T-helper 9 cell (primary cell): ENCODE measurements around the gene TINAGL1.

Source experiments
- DNase-seq: peaks from one replicate; pipeline ENCODE4 v3.0.0-alpha.2; 2020

The TINAGL1 gene

DNA sequence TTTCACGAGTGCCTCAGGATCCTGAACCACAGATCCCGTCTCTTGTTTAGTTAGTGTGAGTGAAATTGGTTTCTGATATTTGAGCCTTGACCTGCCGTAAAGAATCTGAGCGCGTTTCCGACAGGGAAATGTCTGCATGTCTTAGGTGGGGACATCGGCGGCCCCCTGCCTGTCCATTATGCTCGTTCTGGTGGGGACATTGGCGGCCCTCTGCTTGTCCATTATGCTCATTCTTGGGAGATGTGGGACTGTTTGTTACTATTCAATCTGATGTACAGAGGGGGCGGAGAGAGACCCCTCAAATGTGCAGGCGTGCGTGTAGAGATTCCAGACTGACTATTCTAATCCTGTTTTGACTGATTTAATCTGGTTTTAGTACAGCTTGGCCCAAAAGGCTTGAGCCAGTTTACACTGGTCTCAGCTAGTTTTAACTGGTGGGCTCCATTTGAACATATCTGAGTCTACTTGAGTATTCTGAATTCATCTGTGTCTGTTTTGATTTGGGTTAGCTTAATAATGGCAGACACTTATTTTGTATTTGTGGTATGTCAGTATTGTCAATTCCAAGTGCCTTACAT is 6.6 kb upstream of the TINAGL1 start:
- no peak for DNase-seq

DNA sequence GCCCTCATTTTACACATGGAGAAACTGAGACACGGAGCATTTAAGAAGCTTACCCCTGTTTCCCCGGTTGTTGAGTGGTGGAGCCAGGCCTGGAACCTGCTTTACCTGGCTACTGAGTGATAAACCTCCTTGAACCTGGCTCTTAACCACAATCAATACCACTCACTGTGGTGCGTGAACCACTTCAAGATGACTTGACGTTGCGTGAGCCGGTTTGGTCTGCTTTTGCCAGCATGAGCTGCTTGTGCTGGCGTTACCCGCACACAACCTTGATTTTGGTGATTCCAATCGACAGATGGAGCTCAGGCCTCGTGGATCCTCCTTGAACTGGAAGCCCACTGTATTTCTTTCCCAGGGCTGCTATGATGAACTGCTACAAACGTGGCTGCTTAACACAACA is 6.1 kb upstream of the TINAGL1 start:
- no peak for DNase-seq

DNA sequence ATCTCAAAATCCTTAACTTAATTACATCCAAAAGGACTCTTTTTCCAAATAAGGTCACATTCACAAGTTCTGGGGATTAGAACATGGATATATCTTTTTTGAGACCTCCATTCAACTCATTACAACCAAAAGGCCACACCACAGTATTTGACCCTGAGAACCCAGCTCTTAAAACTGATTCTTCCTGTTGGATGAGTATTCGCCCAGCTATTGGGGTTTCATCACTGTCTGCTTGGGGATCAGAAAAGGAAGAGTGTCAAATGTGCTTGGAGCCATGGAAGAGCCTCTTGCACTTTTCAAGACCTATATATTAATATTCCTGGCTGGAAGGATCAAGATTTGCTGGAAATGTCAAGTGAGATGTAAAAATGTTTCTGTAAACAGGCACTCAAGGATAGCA is 5.4 kb upstream of the TINAGL1 start:
- no peak for DNase-seq

DNA sequence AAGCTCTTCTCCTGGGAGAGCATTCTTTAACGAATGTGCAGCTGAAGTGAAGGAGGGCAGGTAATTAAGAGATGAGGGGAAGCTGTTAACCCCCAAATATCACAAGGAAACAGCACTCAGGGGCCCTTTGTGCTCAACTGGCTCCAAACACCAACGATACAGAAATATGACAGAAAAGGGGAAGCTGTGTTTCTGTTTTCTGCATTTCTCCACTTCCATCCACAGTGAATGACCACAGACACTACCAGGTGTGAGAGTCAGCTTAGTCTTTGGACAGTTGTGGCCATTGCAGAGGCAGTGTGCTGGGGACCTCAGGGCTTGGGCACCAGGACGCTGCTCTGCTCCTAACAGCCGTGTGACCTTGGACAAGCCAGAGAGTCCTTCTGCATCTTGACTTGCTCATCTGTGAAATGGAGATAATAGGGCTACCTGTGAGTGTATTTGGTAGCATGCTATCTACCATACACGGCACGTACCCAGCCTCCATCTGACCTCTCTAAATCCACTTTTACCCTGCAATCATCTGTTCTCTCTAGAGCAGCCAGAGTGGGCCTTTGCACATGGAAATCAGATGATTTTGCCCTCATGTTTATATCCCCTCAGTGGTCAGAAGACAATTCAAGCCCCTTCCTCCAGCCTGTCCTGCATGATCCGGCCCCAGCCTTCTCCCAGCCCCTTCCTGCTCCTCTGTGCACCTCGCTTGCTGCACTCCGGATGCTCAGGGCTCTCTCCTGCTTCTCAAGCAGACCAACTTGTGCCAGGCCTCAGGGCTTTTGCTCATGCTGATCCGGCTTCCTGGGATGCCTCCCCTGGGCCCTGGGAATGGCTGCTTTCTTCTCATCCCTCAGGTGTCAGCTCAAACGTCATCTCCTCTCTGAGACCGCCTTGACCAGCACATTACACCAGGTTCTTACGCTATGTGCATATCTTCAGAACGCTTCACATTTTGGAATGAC is 4.7 kb upstream of the TINAGL1 start:
- DNase-seq: no peak

DNA sequence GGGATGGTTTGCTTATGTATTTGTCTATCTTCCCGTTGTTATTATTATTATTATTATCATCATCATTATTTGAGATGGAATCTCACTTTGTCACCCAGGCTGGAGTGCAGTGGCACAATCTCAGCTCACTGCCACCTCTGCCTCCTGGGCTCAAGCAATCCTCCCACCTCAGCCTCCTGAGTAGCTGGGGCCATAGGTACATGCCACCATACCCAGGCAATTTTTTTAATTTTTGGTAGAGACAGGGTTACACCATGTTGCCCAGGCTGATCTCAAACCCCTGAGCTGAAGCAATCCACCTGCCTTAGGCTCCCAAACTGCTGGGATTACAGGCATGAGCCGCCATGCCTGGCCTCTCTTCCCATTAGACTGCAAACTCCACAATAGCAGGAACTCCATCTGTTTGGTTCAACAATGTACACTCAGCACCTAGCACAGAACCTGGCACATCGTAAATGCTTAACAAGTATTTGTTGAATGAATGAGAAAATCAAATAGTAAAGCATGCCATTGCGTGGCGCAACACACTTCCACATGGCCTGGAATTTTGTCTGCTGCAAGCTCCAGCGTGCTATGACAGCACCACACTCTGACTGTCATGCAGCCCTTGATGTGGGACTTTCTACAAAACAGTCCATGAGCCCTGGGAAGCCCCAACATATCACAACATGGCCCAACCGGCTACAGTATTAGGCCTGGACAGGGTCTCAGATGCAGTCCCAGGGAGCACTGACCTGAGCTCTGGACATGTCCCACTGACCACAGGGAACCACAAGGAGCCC is 3.8 kb upstream of the TINAGL1 start:
- no peak for DNase-seq

DNA sequence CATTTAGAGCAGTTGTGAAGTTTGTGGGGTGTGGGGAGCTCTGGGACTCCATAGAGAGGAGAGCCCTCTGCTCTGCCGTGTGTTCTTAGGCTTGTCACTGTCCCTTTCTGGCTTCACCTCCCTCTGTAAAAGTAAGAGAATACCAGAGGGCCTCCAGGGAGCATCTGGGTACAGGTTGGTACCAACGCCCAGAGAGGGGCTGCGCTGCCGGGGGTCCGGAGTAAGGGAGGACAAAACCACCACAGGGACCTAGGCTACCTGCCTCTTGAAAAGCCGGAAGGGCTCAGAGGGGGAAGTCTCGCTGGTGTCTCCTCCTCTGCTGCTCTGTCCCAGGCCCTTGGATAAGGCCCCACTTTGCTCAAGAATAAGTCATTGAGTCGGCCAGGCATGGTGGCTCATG is 3.1 kb upstream of the TINAGL1 start:
- DNase-seq: no peak

DNA sequence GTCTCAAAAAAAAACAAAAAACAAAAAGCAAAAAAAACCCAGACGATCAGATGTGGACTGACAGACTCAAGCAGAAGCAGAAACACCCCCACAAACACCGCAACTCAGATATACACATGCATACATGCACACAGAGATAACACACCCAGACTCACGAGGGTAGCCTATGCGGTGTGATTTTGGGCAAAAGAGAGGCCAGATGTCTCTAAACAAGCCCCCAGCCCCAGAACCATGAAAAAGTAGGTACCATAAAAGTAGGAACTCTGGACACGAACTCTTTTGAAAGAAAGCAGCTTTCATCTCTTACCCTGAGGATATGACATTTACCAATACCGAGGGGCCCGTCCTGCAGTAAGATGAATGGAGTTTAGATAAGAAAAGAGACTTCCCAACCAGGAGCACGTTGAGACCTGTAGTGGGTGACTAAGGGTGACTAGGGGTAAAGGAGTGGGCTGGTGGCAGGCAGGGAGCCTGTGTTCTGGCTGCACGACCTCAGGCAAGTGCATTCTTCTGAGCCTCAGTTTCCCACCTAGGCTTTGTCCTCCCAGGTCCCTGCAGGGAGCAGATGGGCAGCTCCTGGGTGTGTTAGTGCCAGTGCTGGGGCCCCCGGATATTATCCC is 1.5 kb upstream of the TINAGL1 start:
- no peak for DNase-seq

DNA sequence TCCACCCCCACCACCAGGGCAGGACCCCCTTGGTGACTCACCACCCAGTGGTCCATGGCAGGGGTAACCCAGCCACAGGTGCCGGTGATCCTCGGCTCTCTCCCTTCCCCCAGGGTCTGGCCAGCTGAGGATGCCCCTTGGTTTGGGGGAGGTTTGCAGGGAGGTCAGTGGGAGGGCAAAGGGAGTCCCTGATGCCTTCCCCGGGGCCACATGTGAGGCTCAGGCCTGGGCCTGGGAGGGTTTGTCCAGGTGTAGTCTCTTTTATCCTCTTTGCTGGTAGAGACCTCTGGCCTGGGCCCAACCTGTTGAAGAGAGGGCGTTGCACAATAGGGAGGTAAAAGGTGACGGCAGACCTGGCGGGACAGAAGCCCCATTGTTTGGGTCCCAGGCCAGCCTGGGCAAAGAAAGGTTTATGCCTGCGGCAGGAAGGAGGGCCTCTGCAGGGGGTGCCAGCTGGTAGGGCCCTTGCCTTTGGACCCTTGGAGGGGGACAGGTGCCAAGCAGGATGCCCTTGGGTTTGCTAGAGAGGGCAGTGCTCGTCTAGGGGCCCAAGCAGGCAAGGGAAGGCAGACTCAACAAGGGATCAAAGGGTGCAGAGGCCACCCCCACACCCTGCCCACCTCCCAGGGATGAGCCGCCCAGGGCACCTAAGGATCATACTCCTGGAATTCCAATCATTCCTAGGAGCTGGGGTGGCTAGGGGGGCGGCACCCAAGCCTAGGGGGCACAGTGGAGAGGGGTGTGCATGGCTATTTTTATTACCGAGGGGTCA is 760 bp upstream of the TINAGL1 start:
- DNase-seq: no peak

DNA sequence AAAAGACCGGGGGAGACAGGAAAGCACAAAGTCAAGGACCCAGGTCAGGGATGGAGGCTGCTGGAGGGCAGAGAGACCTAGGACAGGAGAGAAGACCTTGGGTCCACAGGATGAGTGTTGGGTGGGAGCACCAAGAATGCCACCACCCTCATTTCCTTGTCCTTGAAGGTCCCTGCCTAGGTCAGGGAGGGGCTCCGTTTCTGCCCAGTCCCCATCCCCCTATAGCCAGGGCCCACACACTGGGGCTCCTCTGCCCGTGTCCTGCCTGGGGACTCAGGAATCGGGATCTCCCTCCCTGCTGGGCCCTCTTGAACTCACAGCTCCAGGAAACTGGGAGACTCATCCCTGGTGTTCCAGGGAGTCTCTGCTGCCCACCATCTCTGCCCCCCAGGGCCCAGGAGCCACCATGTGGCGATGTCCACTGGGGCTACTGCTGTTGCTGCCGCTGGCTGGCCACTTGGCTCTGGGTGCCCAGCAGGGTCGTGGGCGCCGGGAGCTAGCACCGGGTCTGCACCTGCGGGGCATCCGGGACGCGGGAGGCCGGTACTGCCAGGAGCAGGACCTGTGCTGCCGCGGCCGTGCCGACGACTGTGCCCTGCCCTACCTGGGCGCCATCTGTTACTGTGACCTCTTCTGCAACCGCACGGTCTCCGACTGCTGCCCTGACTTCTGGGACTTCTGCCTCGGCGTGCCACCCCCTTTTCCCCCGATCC is 584 bp downstream of the TINAGL1 start:
- DNase-seq: no peak

DNA sequence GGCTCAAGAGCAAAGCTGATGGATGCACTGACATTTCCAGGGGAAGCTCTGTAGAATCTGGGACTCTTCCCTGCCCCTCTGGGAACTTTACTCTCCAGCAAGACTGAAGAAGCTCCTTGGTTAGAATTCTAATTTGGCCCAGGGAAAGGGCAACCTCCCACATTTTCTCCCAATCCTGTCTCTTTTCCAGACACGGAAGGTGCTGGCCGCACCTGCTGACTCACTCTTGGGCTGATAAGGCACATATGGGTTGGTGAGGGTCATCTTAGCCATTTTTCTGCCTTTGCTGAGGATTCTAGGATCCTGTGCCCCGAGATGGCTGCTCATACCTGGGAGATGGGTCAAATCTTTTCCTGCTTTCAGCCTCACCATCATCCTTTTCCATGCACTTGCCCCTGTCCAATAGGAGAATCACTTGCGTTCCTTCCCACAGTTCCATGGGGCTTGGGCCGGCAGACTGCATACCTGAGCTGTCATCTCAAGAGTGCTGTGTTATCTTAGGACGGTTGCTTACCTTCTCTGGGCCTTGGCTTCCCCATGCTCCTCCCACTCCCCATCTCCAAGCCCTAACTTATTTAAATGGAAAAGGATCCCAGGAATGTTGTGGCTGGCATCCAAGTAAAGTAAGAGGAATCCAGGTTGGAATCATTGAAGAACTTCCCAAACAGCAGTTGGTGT is 1.3 kb downstream of the TINAGL1 start:
- DNase-seq: no peak

DNA sequence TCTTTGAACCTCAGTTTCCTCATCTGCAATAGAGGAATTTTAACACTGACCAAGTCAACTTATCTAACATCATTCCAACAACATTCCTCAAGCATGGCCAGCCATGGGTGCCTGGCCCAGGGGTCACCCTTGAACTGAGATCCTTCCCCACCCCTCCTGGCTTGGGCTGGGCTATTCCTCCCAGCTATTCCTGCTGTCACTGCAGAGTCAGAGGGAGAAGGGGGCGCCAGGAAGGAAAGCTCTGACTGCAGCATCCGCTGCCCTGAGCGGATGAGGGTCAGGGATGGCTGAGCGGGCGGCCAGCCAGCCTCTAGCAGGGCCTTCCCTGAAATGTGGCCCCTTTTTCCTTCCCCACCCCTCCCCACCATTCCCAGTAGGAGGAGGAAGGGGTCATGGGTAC is 3.1 kb downstream of the TINAGL1 start:
- DNase-seq: no peak

DNA sequence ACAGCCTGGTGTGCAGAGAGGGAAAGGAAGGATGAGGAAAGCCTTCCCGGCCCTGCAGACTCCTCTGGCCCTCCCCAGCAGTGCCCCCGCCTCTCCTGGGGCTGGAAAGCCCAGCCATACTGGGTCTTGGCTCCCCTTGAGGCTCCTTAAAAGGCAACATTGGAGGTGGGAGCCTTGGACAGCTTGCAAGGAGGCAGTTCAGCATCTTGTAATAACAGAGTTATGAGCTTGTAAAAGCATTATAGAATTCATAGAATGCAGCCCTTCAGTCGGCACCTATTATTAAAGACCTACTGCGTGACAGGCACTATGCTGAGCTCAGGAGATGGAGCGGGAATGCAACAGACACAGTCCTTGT is 4.2 kb downstream of the TINAGL1 start:
- no peak for DNase-seq

DNA sequence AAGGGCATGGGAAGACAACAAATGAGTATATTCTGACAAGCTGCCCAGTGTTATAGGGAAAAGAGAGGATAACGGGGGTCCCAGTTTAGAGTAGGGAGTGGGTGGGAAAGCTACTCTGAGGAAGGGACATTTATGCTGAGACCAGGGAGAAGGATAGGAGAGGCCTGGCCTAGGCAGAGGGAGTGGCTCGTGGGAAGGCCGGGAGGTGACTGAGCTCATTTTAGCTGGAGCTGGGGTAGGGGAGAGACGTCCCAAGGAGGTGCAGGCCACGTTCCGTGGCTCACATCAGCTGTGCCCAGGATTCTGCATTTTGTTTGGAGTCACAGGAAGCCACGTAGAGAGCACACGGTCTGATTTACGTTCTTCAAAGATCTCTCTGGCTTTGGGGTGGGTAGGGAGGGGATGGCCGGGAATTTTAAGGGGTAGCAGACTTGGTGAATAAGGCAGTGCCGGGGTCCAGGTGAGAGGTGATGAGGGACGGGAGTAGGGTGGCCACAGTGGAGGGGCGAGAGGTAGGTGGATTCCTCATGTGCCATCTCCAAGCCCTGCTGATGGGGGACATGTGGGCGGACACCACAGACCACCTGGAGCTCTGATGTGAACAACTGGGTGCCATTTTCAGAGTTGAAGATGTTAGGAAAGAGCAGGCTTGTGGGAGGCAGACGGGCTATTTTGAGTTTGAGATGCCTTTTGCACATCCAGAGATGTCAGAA is 4.7 kb downstream of the TINAGL1 start:
- no peak for DNase-seq

DNA sequence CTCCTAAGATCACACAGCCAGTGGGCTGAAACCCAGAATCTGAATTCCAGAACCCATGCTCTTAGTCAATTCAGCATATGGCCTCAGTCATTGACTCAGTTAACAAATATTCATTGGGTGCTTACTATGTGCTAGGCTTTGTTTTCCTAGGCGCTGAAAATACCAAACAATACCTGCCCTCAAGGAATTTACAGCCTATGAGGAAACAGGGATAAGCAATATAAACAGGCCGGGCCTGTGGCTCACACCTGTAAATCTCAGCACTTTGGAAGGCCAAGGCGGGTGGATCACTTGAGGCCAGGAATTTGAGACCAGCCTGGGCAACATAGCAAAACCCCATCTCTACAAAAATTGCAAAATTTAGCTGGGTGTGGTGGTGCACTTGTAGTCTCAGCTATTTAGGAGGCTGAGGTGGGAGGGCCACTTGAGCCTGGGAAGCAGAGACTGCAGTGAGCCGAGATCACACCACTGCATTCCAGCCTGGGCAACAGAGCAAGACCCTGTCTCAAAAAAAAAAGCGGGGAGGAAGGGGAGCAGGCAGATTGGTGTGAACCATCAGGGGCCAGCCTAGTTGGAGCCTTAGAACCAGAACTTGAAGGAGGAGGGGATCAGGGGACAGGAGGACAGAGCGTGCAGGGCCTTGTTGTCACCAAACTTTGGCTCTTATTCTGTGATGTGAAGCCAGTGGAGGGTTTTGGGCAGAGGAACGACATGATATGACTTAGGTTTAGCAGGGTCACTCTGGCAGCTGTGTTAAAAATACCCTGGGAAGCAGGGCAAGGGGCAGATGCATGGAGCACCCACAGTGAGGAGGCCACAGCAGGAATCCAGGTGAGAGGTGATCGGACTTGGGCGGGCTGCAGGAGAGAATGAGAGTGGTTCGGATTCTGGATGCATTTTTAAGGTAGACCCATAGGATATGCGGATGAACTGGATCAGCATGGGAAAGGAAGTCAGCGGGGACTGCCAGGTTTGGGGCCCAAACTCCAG is 5.8 kb downstream of the TINAGL1 start:
- DNase-seq: no peak

DNA sequence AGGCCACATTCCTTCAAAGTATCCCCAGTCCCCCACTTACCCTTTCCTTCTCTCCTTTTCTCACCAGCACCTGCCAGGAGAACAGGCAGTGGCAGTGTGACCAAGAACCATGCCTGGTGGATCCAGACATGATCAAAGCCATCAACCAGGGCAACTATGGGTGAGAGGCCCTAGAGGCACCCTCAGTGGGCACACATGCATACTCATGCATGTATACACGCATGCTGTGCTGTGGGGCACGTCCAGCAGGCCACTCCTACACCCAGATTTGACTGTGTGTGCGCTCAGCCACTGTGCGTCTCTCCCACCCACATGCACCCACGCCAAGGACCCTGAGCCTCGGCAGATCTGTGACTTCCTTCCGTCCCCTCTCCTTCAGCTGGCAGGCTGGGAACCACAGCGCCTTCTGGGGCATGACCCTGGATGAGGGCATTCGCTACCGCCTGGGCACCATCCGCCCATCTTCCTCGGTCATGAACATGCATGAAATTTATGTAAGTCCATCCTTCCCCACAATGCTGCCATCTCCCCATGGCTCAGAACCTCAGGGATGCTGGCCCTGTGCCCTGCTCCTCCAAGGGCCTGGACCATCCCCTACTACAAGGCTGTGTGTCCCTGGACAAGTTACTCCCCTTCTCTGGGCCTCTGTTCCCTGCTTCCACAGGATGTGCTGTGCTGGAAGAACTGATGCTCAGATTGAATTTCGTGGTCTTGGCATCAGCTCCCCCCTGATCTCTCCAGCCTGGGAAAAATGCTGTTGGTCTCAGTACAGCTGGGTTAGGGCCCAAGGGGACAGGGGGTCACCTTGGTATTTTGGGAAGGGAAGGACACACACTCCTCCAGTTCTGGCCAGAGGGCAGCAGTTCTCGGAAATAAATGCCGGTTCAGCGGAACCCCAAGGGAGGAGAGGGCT is 7.0 kb downstream of the TINAGL1 start:
- DNase-seq: no peak

DNA sequence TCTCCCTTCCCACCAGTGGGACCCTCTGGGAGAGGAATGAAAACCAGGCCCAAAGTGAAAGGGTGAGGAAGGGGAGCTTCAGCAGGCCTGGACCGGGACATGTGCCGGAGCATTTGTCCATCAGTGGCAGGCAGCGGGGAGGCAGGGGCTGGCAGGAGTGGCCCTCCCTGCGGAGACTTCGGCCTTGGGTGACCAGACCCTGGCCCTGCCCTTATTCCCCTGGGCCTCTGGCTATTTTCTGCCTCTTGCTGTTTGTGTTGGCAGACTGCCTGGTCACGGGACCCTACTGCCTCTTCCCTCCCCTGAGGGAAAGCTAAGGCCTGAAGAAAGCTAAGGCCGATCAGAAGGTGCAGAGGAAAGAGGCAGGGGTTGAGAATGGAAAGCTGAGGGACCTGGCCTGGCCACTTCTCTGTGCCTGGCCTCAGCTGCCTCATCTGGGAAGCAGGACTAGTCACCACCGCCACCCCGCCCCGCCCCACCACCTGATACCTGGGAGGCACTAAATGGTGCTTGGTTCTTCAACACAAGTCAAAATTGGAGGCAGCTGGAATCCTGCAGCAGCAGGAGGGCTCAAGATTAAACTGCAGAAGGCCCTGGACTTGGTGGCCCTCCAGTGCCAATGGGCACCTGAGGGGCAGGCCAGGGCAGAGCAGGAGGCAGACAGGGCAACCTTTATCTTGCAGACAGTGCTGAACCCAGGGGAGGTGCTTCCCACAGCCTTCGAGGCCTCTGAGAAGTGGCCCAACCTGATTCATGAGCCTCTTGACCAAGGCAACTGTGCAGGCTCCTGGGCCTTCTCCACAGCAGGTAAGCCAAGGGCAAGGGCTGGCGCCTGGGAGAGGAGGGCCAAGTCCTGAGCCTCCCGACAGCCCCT is 7.9 kb downstream of the TINAGL1 start:
- DNase-seq: no peak
